IPS-18a (cell line): ENCODE measurements around the gene FIGNL2.
A peak's percentile ranks its signal among the peaks of the same experiment; 100 is the strongest.

Experiments used
- H3K27ac ChIP-seq: one replicate; pipeline ENCODE4 v1.5.1; 2013; ENCODE audit warnings: low read length
- H3K27me3 ChIP-seq: one replicate; pipeline ENCODE4 v1.6.1; 2013; ENCODE audit warnings: mild to moderate bottlenecking, low read length; ENCODE audit not compliant: control insufficient read depth, insufficient read depth
- H3K36me3 ChIP-seq: one replicate; pipeline ENCODE4 v1.6.1; 2013; ENCODE audit warnings: low read depth, low read length; ENCODE audit not compliant: control insufficient read depth
- H3K4me1 ChIP-seq: one replicate; pipeline ENCODE4 v1.6.1; 2013; ENCODE audit warnings: low read depth, low read length; ENCODE audit not compliant: control insufficient read depth
- H3K4me3 ChIP-seq: one replicate; pipeline ENCODE4 v1.5.1; 2013; ENCODE audit warnings: low read length
- H3K9ac ChIP-seq: one replicate; pipeline ENCODE4 v1.6.1; 2013; ENCODE audit warnings: mild to moderate bottlenecking, low read length, moderate library complexity
- H3K9me3 ChIP-seq: one replicate; pipeline ENCODE4 v1.6.1; 2013; ENCODE audit warnings: low read depth, low read length; ENCODE audit not compliant: control insufficient read depth

FIGNL2 gene

GRCh38 chr12:51850081-51850964 lies 1.8 kb upstream of the FIGNL2 start:
- Histone ChIP-seq H3K9ac (no peak overlapping the region), H3K36me3 (no peaks in the 10 kb centered on the region), H3K27ac (no peak overlapping the region), H3K4me3 (peak overlapping the region; percentile 61), H3K4me1 (peaks cover 27% of the 10 kb centered on the region), H3K27me3 (peaks cover 51% of the 10 kb centered on the region), H3K9me3 (no peaks in the 10 kb centered on the region)

GRCh38 chr12:51848841-51849735 lies 570 bp upstream of the FIGNL2 start:
- no peaks in the 10 kb centered on the region for H3K9me3 ChIP-seq
- peak overlapping the region; percentile 61 for H3K4me3 ChIP-seq
- no peak overlapping the region for H3K9ac ChIP-seq
- H3K36me3 ChIP-seq: no peaks in the 10 kb centered on the region
- H3K27me3 ChIP-seq: peaks cover 50% of the 10 kb centered on the region
- H3K27ac ChIP-seq: no peak overlapping the region
- H3K4me1 ChIP-seq: peaks cover 31% of the 10 kb centered on the region

- H3K4me3 ChIP-seq: peak overlapping the region; percentile 72
- H3K4me1 ChIP-seq: peaks cover 31% of the 10 kb centered on the region
- peak overlapping the region; percentile 43 for H3K9ac ChIP-seq
- H3K27ac ChIP-seq: no peak overlapping the region
- H3K36me3 ChIP-seq: no peaks in the 10 kb centered on the region
- H3K9me3 ChIP-seq: no peaks in the 10 kb centered on the region
- H3K27me3 ChIP-seq: peaks cover 41% of the 10 kb centered on the region
Observed at GRCh38 chr12:51847643-51848325, 734 bp downstream of the FIGNL2 start.

- H3K4me3 ChIP-seq: peak overlapping the region; percentile 72
- no peak overlapping the region for H3K27ac ChIP-seq
- no peaks in the 10 kb centered on the region for H3K36me3 ChIP-seq
- H3K9ac ChIP-seq: peak overlapping the region; percentile 43
- no peaks in the 10 kb centered on the region for H3K9me3 ChIP-seq
- peaks cover 28% of the 10 kb centered on the region for H3K4me1 ChIP-seq
- H3K27me3 ChIP-seq: peaks cover 37% of the 10 kb centered on the region
Observed at GRCh38 chr12:51846911-51847642, 1.4 kb downstream of the FIGNL2 start.

- no peaks in the 10 kb centered on the region for H3K9me3 ChIP-seq
- peak overlapping the region; percentile 72 for H3K4me3 ChIP-seq
- no peak overlapping the region for H3K27ac ChIP-seq
- H3K9ac ChIP-seq: no peak overlapping the region
- no peaks in the 10 kb centered on the region for H3K36me3 ChIP-seq
- peaks cover 29% of the 10 kb centered on the region for H3K27me3 ChIP-seq
- peaks cover 34% of the 10 kb centered on the region for H3K4me1 ChIP-seq
Observed at GRCh38 chr12:51846271-51846691, 2.2 kb downstream of the FIGNL2 start.

GRCh38 chr12:51845482-51845881 lies 3.0 kb downstream of the FIGNL2 start:
- Histone ChIP-seq H3K4me1 (peaks cover 35% of the 10 kb centered on the region), H3K27ac (no peak overlapping the region), H3K9me3 (no peaks in the 10 kb centered on the region), H3K36me3 (no peaks in the 10 kb centered on the region), H3K4me3 (no peak overlapping the region), H3K9ac (no peak overlapping the region), H3K27me3 (peaks cover 21% of the 10 kb centered on the region)

GRCh38 chr12:51844854-51845253 lies 3.7 kb downstream of the FIGNL2 start:
- Histone ChIP-seq H3K4me1 (peaks cover 34% of the 10 kb centered on the region), H3K4me3 (no peak overlapping the region), H3K36me3 (no peaks in the 10 kb centered on the region), H3K9ac (no peak overlapping the region), H3K9me3 (no peaks in the 10 kb centered on the region), H3K27me3 (peaks cover 15% of the 10 kb centered on the region), H3K27ac (no peak overlapping the region)

- H3K4me3 ChIP-seq: no peak overlapping the region
- H3K27me3 ChIP-seq: peaks cover 8% of the 10 kb centered on the region
- no peaks in the 10 kb centered on the region for H3K9me3 ChIP-seq
- H3K36me3 ChIP-seq: no peaks in the 10 kb centered on the region
- no peak overlapping the region for H3K27ac ChIP-seq
- peaks cover 35% of the 10 kb centered on the region for H3K4me1 ChIP-seq
- no peak overlapping the region for H3K9ac ChIP-seq
Observed at GRCh38 chr12:51841727-51842126, 6.8 kb downstream of the FIGNL2 start.

- Histone ChIP-seq H3K9ac (no peak overlapping the region), H3K4me1 (peaks cover 34% of the 10 kb centered on the region), H3K36me3 (no peaks in the 10 kb centered on the region), H3K27ac (no peak overlapping the region), H3K9me3 (no peaks in the 10 kb centered on the region), H3K4me3 (no peak overlapping the region), H3K27me3 (peaks cover 2% of the 10 kb centered on the region)
Observed at GRCh38 chr12:51840966-51841365, 7.6 kb downstream of the FIGNL2 start.

GRCh38 chr12:51839310-51839947 lies 9.1 kb downstream of the FIGNL2 start:
- Histone ChIP-seq H3K4me1 (peaks cover 36% of the 10 kb centered on the region), H3K4me3 (no peak overlapping the region), H3K36me3 (no peaks in the 10 kb centered on the region), H3K27me3 (no peaks in the 10 kb centered on the region), H3K9me3 (no peaks in the 10 kb centered on the region), H3K27ac (no peak overlapping the region), H3K9ac (no peak overlapping the region)
